HUES64 (cell line): ENCODE results near the gene IDH3G.

Source experiments
- H3K27ac ChIP-seq: 2 replicates; pipeline ENCODE4 v1.7.0; 2013; ENCODE audit warnings: low read depth, low read length, inconsistent platforms
- H3K27me3 ChIP-seq: 2 replicates; pipeline ENCODE4 v1.6.1; 2013; ENCODE audit warnings: mild to moderate bottlenecking, low read length; ENCODE audit not compliant: insufficient read depth
- H3K36me3 ChIP-seq: 2 replicates; pipeline ENCODE4 v1.6.1; 2013; ENCODE audit warnings: mild to moderate bottlenecking, low read length; ENCODE audit not compliant: insufficient read depth
- H3K4me1 ChIP-seq: 2 replicates; pipeline ENCODE4 v1.6.1; 2013; ENCODE audit warnings: mild to moderate bottlenecking, low read length, moderate library complexity; ENCODE audit not compliant: insufficient read depth
- H3K4me3 ChIP-seq: 2 replicates; pipeline ENCODE4 v1.5.1; 2013; ENCODE audit warnings: mild to moderate bottlenecking, low read length, moderate library complexity
- H3K9ac ChIP-seq: 2 replicates; pipeline ENCODE4 v1.6.1; 2013; ENCODE audit warnings: mild to moderate bottlenecking, low read depth, low read length
- H3K9me3 ChIP-seq: 2 replicates; pipeline ENCODE4 v1.6.1; 2013; ENCODE audit warnings: low read depth, low read length; ENCODE audit not compliant: insufficient read depth
- WGBS: fragments of 150-250, 120-280 bp; methylation state at CpG from one replicate; pipeline ENCODE4 v1.1.7; 2013; ENCODE audit warnings: missing lambda C conversion rate; 5-methylcytosine and 5-hydroxymethylcytosine counted together

IDH3G gene

DNA sequence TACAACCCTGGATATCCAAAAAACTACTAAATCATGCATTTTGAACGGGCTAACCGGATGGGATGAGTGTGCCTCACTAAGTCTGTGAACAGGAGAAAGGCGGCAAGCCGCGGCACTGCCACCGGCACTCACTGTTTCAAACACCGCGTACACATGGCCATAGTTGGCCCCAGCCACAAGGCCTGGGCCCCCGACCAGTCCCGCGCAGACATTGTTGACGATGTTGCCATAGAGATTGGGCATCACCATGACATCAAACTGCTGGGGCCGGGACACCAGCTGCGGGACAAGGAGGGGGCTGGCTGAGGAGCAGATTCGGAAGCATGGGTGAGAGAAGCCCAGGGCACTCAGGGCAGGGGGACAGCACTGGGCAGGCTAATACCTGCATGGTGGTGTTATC is 7.5 kb downstream of the IDH3G start:
- Histone ChIP-seq H3K27me3 (no peaks in the 10 kb centered on the region), H3K4me1 (no peaks in the 10 kb centered on the region), H3K4me3 (no peak overlapping the region), H3K9ac (no peak overlapping the region), H3K36me3 (peaks cover 19% of the 10 kb centered on the region), H3K27ac (no peak overlapping the region), H3K9me3 (no peaks in the 10 kb centered on the region)
- 95% methylated on average over 15 of the region's 15 CpGs for WGBS

DNA sequence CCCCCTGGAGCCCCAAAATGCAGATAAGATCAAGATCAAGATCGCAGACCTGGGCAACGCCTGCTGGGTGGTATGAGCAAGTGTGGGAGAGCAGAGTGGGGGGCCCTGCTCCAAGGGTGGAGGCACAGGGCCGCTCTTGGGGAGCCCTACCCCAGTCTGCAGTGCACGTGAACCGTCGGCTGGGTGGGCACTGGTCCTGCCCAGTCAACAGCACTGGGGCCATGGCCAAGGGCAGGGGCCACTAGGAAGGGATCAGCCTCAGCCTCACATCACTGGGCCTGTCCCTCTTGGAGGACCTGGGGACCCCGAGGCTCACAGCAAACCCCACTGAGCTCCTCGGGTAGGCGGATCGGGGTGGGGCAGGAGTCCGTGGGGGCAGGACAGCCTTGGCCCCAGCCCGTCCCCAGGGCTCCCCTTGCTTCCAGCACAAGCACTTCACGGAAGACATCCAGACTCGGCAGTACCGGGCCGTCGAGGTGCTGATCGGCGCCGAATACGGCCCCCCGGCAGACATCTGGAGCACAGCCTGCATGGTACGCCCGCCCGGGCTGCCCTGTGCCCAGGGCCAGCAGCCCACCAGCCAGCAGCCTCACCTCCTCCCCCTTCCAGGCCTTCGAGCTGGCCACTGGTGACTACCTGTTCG is 9.7 kb downstream of the IDH3G start:
- Histone ChIP-seq H3K4me3 (no peak overlapping the region), H3K27ac (no peak overlapping the region), H3K9ac (no peak overlapping the region), H3K27me3 (no peaks in the 10 kb centered on the region), H3K9me3 (no peaks in the 10 kb centered on the region), H3K4me1 (no peaks in the 10 kb centered on the region), H3K36me3 (peaks cover 16% of the 10 kb centered on the region)
- 95% methylated on average over 25 of the region's 27 CpGs for WGBS

DNA sequence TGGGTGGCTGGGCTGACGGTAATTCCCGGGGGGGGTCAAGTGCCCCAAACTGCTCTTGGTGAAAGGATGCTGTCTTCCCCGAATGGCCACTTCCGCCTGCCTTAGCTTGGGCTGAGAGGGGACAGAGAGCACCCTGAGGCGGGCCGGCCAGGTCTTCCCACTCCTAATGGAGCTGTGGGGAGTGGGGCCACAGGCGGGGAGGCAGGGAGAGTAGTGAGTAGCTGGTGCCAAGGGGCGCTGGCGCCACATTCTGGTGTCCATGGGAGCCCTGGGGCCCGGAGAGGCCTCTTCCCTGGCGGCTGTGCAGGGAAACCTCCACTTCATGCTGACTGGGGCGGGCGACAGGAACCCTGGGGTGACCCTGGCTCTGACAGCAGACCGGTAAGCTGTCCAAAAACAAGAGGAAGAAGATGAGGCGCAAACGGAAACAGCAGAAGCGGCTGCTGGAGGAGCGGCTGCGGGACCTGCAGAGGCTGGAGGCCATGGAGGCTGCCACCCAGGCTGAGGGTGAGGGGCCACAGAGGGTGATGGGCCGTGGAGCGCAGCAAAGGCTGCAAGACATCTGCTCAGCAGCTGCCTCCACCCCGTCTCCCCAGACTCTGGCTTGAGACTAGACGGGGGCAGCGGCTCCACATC is 10.7 kb downstream of the IDH3G start:
- no peak overlapping the region for H3K4me3 ChIP-seq
- H3K27me3 ChIP-seq = no peaks in the 10 kb centered on the region
- H3K36me3 ChIP-seq = peaks cover 16% of the 10 kb centered on the region
- H3K4me1 ChIP-seq = no peaks in the 10 kb centered on the region
- no peak overlapping the region for H3K9ac ChIP-seq
- no peaks in the 10 kb centered on the region for H3K9me3 ChIP-seq
- WGBS = 94% methylated on average over 24 of the region's 24 CpGs
- H3K27ac ChIP-seq = no peak overlapping the region

DNA sequence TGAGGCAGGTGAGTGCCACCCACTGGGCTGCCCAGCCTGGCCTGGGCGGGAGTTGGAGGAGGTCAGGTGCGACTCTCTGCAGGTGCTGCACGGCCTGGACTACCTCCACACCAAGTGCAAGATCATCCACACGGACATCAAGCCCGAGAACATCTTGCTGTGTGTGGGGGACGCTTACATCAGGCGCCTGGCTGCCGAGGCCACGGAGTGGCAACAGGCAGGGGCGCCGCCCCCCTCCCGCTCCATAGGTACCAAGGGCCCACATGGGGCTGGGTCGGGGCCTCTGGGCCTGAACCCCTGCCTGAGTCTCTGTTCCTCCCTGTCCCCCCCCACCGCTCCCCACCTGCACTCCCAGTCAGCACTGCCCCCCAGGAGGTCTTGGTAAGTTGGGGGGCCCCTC is 11.3 kb downstream of the IDH3G start:
- H3K4me3 ChIP-seq = no peak overlapping the region
- WGBS = 91% methylated on average over 11 of the region's 14 CpGs

DNA sequence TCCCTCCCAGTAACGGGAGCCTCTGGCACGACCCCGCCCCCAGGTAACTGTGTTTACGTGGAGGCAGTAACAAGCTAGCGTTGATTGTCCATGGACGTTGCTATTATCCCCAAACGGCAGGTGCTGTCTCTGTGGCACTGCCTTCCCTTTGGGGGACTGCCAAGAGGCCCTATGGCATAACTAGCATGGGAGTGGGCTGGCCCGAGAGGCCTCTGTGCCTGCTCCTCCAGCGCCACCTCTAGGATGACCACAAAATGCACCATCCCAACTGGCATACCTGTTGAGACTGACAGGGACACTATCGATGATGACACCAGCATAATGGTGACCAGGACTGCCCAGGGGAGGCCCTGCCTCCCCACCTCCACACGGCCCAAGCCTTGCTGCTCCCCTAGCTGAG is 11.9 kb downstream of the IDH3G start:
- Histone ChIP-seq H3K36me3 (peaks cover 12% of the 10 kb centered on the region), H3K4me1 (no peaks in the 10 kb centered on the region), H3K9me3 (no peaks in the 10 kb centered on the region), H3K27me3 (no peaks in the 10 kb centered on the region), H3K9ac (no peak overlapping the region), H3K4me3 (no peak overlapping the region), H3K27ac (no peak overlapping the region)
- 85% methylated on average over 11 of the region's 11 CpGs for WGBS

More for the DNA sequence above, 11.3 kb downstream of the IDH3G start:
- Histone ChIP-seq H3K27me3 (no peaks in the 10 kb centered on the region), H3K4me1 (no peaks in the 10 kb centered on the region), H3K9ac (no peak overlapping the region), H3K9me3 (no peaks in the 10 kb centered on the region), H3K27ac (no peak overlapping the region), H3K36me3 (peaks cover 14% of the 10 kb centered on the region)

DNA sequence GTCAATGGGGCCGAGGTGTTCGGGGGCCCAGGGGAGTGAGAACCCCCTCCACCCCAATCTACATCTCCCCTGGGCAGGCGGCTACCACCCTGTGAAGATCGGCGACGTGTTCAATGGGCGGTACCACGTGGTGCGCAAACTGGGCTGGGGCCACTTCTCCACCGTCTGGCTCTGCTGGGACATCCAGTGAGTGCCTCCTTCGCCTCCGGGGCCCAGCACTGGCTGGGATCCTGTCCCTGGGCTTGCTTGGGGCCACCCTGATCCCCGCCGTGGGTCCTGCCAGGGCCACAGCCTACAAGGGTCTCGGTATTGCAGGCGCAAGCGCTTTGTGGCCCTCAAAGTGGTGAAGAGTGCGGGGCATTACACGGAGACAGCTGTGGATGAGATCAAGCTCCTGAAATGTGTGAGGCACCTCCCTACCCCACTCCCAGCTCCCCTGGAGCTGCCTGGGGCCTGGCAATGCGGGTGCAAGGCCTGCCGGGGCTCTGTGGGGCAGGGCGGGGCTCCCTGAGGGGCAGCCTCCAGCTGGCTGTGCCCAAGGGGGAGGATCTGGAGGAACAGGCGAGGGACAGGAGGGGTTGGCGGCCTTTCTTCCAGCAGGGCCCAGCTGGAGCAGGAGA is 12.6 kb downstream of the IDH3G start:
- WGBS = 89% methylated on average over 24 of the region's 24 CpGs
- no peaks in the 10 kb centered on the region for H3K4me1 ChIP-seq
- H3K27me3 ChIP-seq = no peaks in the 10 kb centered on the region
- H3K27ac ChIP-seq = no peak overlapping the region
- peaks cover 11% of the 10 kb centered on the region for H3K36me3 ChIP-seq
- no peaks in the 10 kb centered on the region for H3K9me3 ChIP-seq
- H3K4me3 ChIP-seq = no peak overlapping the region
- no peak overlapping the region for H3K9ac ChIP-seq

DNA sequence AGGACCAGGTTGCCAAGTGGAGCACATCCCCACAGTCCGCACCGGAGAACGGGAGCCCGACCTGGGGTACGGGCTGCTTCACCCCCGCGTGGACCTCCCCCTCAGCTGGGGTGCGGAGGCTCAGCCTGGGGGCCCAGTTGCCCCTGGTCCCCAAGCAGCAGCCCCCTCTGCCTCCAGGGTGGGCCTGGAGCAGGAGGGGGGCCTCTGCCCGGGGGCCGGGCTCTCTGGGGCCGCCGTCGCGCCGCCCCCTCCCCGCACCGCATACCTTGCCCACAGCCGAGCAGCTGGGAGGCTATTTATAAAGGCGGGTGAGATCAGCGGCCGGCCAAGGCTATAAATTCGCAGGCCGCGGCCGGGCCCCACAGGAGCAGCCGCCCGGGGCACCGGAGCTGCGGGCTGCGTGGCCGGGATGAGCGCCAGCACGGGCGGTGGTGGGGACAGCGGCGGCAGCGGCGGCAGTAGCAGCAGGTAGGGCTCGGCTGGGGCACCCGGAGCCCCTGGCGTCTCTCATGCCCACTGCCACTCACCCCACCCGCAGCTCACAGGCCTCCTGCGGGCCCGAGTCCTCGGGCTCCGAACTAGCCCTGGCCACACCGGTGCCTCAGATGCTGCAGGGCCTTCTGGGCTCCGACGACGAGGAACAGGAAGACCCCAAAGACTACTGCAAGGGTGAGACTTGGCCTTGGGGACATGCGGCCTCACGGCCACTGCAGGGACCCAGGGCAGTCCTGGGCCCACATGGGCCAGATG is 13.3 kb downstream of the IDH3G start, which contains the start of gene SRPK3:
Gene SRPK3 (plus strand): TSS at position 364 of the 750 bp plus-strand sequence. CDS start 46 bp downstream, at position 410.
- H3K9ac ChIP-seq = no peak within 1 kb of the TSS
- H3K27me3 ChIP-seq = no peaks in the 10 kb centered on the region
- no peak within 1 kb of the TSS for H3K4me3 ChIP-seq
- H3K27ac ChIP-seq = no peak within 1 kb of the TSS
- no peaks in the 10 kb centered on the region for H3K9me3 ChIP-seq
- WGBS = 87% methylated on average over 52 of the region's 52 CpGs
- H3K36me3 ChIP-seq = peaks cover 6% of the 10 kb centered on the region
- no peaks in the 10 kb centered on the region for H3K4me1 ChIP-seq

DNA sequence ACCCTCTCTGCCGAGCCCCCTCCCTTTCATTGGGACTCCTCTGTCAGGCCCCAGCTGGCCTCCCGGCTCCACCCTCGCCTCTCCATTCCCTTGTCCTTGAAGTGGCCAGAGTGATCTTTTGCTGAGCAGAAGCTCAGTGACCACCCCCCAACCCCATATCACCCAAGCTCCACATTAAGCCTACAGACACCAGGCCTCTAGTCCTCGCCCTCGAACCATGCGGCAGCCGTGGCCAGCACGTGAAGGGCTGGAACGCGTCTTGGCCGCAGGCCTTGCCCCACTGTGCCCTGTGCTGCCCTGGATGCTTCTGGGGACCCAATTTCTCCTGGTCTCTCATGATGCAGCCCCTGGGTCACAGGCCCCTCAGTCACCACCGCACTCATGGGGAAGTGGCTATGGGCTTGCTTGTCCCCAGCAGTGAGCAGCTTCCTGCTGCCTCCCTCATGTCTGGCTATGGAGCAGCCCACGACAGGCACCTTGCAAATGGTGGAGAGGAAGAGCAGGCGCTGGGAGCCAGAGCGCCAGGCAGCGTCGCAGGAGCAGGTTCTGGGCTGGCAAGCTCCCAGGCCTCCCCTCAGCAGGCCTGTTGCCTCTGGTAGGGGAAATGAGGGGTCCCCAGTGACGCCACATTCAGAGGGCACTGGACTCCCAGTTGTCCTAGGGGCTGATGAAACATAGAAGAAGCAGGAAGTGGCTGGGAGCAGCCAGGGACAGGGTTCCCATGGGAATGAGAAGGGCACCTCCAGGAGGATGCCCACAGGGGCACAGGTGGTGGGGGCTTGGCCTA is 14.1 kb downstream of the IDH3G start:
- WGBS = 89% methylated on average over 18 of the region's 18 CpGs
- Histone ChIP-seq H3K9me3 (no peaks in the 10 kb centered on the region), H3K36me3 (no peaks in the 10 kb centered on the region), H3K27ac (no peak overlapping the region), H3K27me3 (no peaks in the 10 kb centered on the region), H3K4me1 (no peaks in the 10 kb centered on the region), H3K9ac (no peak overlapping the region), H3K4me3 (no peak overlapping the region)

DNA sequence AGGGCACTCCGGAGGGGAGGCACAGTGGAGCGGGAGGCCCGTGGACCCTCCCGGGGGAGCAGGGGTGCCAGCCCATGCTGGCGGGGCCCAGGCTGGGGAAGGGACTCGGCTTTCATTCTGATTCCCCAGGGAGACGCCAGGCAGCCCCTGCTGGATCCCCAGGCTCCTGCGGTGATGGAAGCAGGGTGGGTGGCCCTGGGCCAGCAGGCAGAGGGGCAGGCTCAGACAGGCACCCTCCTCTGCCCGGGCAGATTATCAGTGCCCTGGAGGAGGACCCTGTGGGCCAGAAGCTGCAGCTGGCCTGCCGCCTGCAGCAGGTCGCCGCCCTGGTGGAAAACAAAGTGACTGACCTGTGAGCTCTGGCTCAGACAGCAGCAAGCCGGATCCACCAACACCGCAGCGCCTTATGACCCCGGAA is 15.5 kb downstream of the IDH3G start:
- 92% methylated on average over 16 of the region's 16 CpGs for WGBS
- no peak overlapping the region for H3K27ac ChIP-seq
- H3K4me1 ChIP-seq = no peaks in the 10 kb centered on the region

DNA sequence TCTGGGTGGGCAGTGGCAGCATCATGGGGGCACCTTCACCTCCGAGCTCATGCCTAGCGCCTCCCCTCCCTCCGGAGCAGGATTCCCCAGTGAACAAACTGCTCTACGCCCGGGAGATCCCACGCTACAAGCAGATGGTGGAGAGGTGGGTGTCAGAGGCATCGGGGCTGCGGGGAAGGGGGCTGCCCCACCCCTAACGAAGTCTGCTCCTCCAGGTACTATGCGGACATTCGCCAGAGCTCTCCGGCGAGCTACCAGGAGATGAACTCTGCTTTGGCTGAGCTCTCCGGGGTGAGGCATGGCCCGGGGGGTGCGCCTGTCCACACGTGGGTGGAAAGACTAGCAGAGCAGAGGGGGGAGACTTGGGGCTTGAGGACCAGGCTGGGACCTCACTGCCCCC is 16.0 kb downstream of the IDH3G start:
- no peak overlapping the region for H3K4me3 ChIP-seq
- no peaks in the 10 kb centered on the region for H3K9me3 ChIP-seq
- H3K9ac ChIP-seq = no peak overlapping the region
- H3K27ac ChIP-seq = no peak overlapping the region
- no peaks in the 10 kb centered on the region for H3K36me3 ChIP-seq
- H3K4me1 ChIP-seq = no peaks in the 10 kb centered on the region
- 85% methylated on average over 17 of the region's 17 CpGs for WGBS
- H3K27me3 ChIP-seq = no peaks in the 10 kb centered on the region

More for the DNA sequence above, 15.5 kb downstream of the IDH3G start:
- Histone ChIP-seq H3K36me3 (no peaks in the 10 kb centered on the region), H3K9ac (no peak overlapping the region), H3K27me3 (no peaks in the 10 kb centered on the region), H3K4me3 (no peak overlapping the region), H3K9me3 (no peaks in the 10 kb centered on the region)
